ENCODE measurements around the gene CYRIA. TPM values are rescaled to one million over a fixed set of nuclear protein-coding genes. Genes with fewer than 3 reads are reported as not detected.

Gene CYRIA
- total RNA-seq, 1 experiment from 2014 or later: 0.35 TPM

DNA sequence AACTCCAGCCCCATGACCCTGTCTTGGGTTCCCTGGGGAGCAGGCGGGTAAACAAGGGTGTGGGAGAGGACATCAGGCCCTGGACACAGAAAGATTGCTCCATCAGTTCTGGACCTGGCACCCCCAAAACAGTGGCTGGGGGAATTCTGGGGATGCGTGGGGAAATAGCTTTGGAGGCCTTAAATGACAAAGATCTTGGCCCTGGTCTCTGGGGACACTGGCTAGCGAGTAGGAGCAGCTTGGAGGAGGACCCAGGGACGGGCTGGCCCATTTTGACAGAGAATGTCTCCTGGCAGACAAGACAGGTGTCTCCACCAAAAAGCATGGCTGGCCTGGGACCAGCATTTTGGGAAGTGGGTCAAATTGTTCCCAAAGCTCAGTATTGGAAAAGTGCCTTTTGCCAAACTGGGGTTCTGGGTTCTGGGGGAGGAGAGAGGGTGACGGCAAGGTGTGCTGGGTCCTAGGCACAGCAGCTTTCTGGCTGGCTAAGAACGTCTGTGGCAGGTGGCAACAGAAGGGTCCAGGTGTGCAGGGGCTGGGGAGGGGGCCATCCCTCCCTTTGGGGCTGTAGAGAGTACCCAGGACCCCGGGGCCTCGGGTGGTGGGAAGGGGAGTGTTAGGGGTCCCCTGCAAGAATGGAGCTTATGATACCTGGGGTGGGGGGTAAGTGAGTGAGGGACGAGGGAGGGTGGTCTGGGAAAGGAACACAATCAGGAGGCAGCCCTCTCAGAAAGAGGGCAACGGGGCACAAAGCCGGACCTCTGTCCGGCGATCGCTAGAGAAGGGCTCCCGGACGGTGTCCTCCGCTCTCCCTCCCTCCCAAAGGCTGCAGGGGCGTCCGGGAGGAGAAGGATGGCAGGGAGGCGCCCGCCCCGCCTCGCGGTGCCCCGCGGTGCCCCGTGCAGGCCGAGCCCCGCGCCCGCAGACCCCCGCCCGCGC is 556 bp downstream of the CYRIA start:
- no peak for DNase-seq (ENCODE audit: unreplicated experiment)
- Mint-ChIP-seq H3K36me3 (ENCODE audit: insufficient read depth, unreplicated experiment) (no peaks in the 10 kb centered on the region), H3K9me3 (ENCODE audit: unreplicated experiment) (no peaks in the 10 kb centered on the region), H3K4me3 (ENCODE audit: unreplicated experiment) (peak overlapping the region; percentile 67), H3K27ac (ENCODE audit: low read depth, unreplicated experiment) (no peak overlapping the region), H3K4me1 (ENCODE audit: insufficient read depth, unreplicated experiment) (no peaks in the 10 kb centered on the region), H3K27me3 (ENCODE audit: insufficient read depth, unreplicated experiment) (peaks cover 13% of the 10 kb centered on the region)
- intact Hi-C loops (cut with micrococcal nuclease): loop anchor here (5.0 kb wide), 1 partner anchor 48 kb away; no protein-coding TSS in a partner anchor
- TF ChIP-seq, protein P1, sequence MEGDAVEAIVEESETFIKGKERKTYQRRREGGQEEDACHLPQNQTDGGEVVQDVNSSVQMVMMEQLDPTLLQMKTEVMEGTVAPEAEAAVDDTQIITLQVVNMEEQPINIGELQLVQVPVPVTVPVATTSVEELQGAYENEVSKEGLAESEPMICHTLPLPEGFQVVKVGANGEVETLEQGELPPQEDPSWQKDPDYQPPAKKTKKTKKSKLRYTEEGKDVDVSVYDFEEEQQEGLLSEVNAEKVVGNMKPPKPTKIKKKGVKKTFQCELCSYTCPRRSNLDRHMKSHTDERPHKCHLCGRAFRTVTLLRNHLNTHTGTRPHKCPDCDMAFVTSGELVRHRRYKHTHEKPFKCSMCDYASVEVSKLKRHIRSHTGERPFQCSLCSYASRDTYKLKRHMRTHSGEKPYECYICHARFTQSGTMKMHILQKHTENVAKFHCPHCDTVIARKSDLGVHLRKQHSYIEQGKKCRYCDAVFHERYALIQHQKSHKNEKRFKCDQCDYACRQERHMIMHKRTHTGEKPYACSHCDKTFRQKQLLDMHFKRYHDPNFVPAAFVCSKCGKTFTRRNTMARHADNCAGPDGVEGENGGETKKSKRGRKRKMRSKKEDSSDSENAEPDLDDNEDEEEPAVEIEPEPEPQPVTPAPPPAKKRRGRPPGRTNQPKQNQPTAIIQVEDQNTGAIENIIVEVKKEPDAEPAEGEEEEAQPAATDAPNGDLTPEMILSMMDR (IDR thresholded peaks at IDR 0.05; ENCODE audit: unreplicated experiment): no peak
- ChIA-PET POLR2A (interaction anchor here (0.7 to 1.8 kb wide), 3 partner anchors 11 to 19 kb away, joined by 4 to 6 read pairs (median 4); no protein-coding TSS in a partner anchor), CTCF (interaction anchor here (0.6 to 1.1 kb wide), 4 partner anchors 18 to 91 kb away, joined by 3 to 5 read pairs (median 4); no protein-coding TSS in a partner anchor)
- BruUV-seq (replicated peaks): no TSS peak

DNA sequence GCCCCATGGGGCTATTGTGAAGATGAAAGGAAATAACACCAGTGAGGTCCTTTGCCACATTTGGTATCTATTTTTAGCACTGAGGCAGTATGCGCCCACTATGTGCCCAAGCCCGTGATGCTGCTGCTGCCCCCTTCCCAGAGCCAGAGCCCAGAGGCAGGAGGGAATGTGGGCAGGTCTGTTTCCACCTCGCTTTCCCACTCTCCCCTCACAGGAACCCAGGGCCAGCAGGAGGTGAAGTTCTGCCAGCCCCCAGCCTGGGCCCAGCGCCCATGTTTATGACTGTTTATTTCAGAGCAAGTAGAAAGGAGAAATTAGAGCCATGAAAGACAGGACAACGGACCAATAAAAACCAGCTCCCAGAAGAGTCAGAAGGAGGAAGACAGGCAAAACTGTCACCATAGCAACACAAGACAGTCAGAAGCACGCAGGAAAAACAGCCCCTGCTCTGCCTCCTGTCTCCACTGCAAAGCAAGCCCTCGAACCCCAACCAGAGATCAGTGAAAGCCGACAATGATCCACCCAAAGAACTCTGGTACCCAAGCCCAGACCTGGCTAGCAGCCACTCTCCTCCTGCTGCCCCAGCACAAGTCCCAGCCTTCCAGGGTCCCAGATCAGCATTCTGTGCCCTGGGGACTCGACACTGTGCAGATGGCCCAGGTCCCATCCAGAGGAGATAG is 1.4 kb downstream of the CYRIA start:
- Mint-ChIP-seq H3K36me3 (ENCODE audit: insufficient read depth, unreplicated experiment) (no peaks in the 10 kb centered on the region), H3K27me3 (ENCODE audit: insufficient read depth, unreplicated experiment) (peaks cover 13% of the 10 kb centered on the region)

DNA sequence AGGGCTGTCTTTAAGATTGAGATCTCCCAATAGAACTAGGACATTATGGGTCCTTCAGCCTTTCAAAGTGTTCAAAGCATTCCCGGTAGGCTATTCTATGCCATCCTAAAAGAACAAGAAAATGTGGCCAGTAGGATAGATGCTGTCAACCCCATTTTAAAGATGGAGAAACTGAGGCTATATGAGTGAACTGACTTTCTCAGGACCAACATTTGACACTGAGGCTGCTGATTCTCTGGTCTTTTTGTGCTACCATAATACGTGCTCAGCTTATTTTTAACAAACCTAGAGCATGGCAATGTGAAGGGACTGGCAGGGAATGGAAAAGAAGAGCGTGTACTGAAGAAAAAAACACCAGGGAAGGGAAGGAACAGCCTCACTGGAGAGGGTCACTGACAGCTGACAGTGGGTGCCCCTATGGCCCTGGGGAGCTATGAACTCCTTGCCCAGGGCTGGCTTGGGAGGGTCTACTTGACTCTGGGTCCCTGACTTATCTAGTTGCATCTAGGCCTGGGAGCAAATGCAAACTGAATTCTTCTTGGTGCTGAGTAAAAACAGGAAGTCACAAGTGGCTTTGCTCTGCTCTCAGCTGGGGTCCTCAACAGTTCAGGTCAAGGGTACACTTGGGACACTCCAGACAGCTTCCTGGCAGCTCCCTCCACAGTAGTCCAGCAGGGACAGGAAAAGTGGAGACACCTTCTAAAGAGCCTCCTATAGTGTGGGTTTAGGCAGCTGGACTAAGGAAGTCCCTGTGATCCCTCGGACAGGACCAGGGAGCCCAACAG is 2.3 kb downstream of the CYRIA start:
- ChIA-PET POLR2A (interaction anchor here (0.7 to 1.4 kb wide), 2 partner anchors 9 to 38 kb away, joined by 3 to 4 read pairs; no protein-coding TSS in a partner anchor), CTCF (interaction anchor here (0.7 to 1.2 kb wide), 3 partner anchors 12 to 32 kb away, joined by 3 to 6 read pairs (median 5); no protein-coding TSS in a partner anchor)
- TF ChIP-seq, protein P1 (IDR thresholded peaks at IDR 0.05; ENCODE audit: unreplicated experiment): no peak
- Mint-ChIP-seq H3K4me1 (ENCODE audit: insufficient read depth, unreplicated experiment) (no peaks in the 10 kb centered on the region), H3K27ac (ENCODE audit: low read depth, unreplicated experiment) (no peak overlapping the region), H3K36me3 (ENCODE audit: insufficient read depth, unreplicated experiment) (no peaks in the 10 kb centered on the region), H3K9me3 (ENCODE audit: unreplicated experiment) (no peaks in the 10 kb centered on the region), H3K27me3 (ENCODE audit: insufficient read depth, unreplicated experiment) (peaks cover 13% of the 10 kb centered on the region), H3K4me3 (ENCODE audit: unreplicated experiment) (no peak overlapping the region)
- DNase-seq (ENCODE audit: unreplicated experiment): no peak
- intact Hi-C loops (cut with micrococcal nuclease): loop anchor here (5.0 kb wide), 1 partner anchor 46 kb away; no protein-coding TSS in a partner anchor
- no TSS peak for BruUV-seq (replicated peaks)

More for the DNA sequence above, 1.4 kb downstream of the CYRIA start:
- ChIA-PET CTCF (interaction anchor here (0.6 to 1.1 kb wide), 4 partner anchors 19 to 92 kb away, joined by 3 to 5 read pairs (median 4); no protein-coding TSS in a partner anchor), POLR2A (interaction anchor here (0.7 kb wide), 1 partner anchor 13 kb away, joined by 4 read pairs; no protein-coding TSS in a partner anchor)
- TF ChIP-seq, protein P1 (IDR thresholded peaks at IDR 0.05; ENCODE audit: unreplicated experiment): no peak
- Mint-ChIP-seq H3K4me3 (ENCODE audit: unreplicated experiment) (peak overlapping the region; percentile 67), H3K27ac (ENCODE audit: low read depth, unreplicated experiment) (no peak overlapping the region), H3K9me3 (ENCODE audit: unreplicated experiment) (no peaks in the 10 kb centered on the region), H3K4me1 (ENCODE audit: insufficient read depth, unreplicated experiment) (no peaks in the 10 kb centered on the region)
- intact Hi-C loops (cut with micrococcal nuclease): loop anchor here (5.0 kb wide), 1 partner anchor 47 kb away; no protein-coding TSS in a partner anchor
- DNase-seq (ENCODE audit: unreplicated experiment): no peak
- no TSS peak for BruUV-seq (replicated peaks)
